HEK293T (cell line): ENCODE data around the gene CCNH.

Experiments used
- ARNT ChIP-seq: fragments of 450-650 bp; IDR thresholded peaks from 2 replicates; pipeline ENCODE4 v1.6.1; 2017; ENCODE audit warnings: mild to moderate bottlenecking
- BHLHE40 ChIP-seq: fragments of 450-650 bp; IDR thresholded peaks from 2 replicates; pipeline ENCODE4 v1.6.1; 2016; ENCODE audit warnings: mild to moderate bottlenecking, moderate library complexity, borderline replicate concordance
- CTBP1 ChIP-seq: fragments of 450-650 bp; IDR thresholded peaks from 2 replicates; pipeline ENCODE4 v1.6.1; 2016; ENCODE audit warnings: borderline replicate concordance
- ELF4 ChIP-seq: fragments of 450-650 bp; IDR thresholded peaks from 2 replicates; pipeline ENCODE4 v1.6.1; 2017; ENCODE audit warnings: antibody characterized with exemption
- FOXA1 ChIP-seq: fragments of 450-650 bp; IDR thresholded peaks from 2 replicates; pipeline ENCODE4 v1.6.1; 2016; ENCODE audit warnings: mild to moderate bottlenecking
- FOXK2 ChIP-seq: fragments of 450-650 bp; IDR thresholded peaks from 2 replicates; pipeline ENCODE4 v1.6.1; 2016; ENCODE audit warnings: mild to moderate bottlenecking
- HDGF ChIP-seq: fragments of 450-650 bp; IDR thresholded peaks from 2 replicates; pipeline ENCODE4 v1.6.1; 2017; ENCODE audit warnings: antibody characterized with exemption, borderline replicate concordance
- L3MBTL2 ChIP-seq: fragments of 450-650 bp; conservative IDR thresholded peaks from 2 replicates; pipeline ENCODE4 v1.6.1; 2016; ENCODE audit warnings: mild to moderate bottlenecking
- NFRKB ChIP-seq: fragments of 450-650 bp; IDR thresholded peaks from 2 replicates; pipeline ENCODE4 v1.6.1; 2016; ENCODE audit warnings: mild to moderate bottlenecking, moderate library complexity
- TARDBP ChIP-seq: fragments of 450-650 bp; IDR thresholded peaks from 2 replicates; pipeline ENCODE4 v1.6.1; 2016
- ZNF384 ChIP-seq: fragments of 450-650 bp; IDR thresholded peaks from 2 replicates; pipeline ENCODE4 v1.6.1; 2016

DNA sequence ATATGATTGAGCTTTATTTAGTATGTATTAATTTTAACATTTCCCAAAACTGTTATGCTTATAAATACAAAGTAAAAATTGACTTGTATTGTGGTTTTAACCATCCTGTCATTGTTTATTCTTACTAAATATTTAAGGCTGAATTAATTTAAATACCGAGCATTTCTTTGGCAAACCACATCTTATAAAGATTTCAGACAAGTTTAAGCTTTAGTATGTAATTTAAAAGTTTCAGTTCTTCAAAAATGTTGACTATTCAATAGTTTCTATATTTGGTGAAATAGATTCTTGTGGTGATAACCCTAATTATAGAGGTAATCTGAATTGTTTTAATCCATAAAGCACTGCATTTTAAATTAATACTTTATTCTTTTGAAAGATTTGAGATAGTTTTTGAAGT, 65.5 kb downstream of the CCNH start:
- TF ChIP-seq ARNT = no peak
- TF ChIP-seq L3MBTL2 = no peak
- no peak for TF ChIP-seq TARDBP
- no peak for TF ChIP-seq NFRKB
- no peak for TF ChIP-seq HDGF
- TF ChIP-seq ZNF384 = no peak
- no peak for TF ChIP-seq FOXK2
- TF ChIP-seq FOXA1 = no peak
- no peak for TF ChIP-seq ELF4
- no peak for TF ChIP-seq BHLHE40
- no peak for TF ChIP-seq CTBP1
